Left lung (tissue), 10 donors: ENCODE data around the gene PXDN. TPM values are rescaled to one million over a fixed set of nuclear protein-coding genes. Genes with fewer than 3 reads are reported as not detected.
A peak's percentile ranks its signal among the peaks of the same experiment; 100 is the strongest.

Source experiments
- ATAC-seq: fragments of 200-7000 bp; cut with Tn5 transposase; one replicate; pipeline ENCODE4 v1.9.1; 2020; ENCODE audit warnings: moderate library complexity
- DNase-seq, 4 donors: peaks; one replicate each; pipeline ENCODE4 v3.0.0-alpha.2; 2013 to 2020
- H3K27ac ChIP-seq, 2 donors: fragments of 200-600 bp; sonication (generic) in 1 of 2; one replicate each; pipeline versions ENCODE4 v1.5.0 to v1.8.0; 2020 to 2021
- H3K27me3 ChIP-seq, 2 donors: fragments of 200-600 bp; sonication (generic) in 1 of 2; one replicate each; pipeline versions ENCODE4 v1.5.0 to v1.8.0; 2020 to 2021
- H3K36me3 ChIP-seq, 2 donors: fragments of 200-600 bp; sonication (generic) in 1 of 2; one replicate each; pipeline versions ENCODE4 v1.5.0 to v1.8.0; 2020 to 2021
- H3K4me1 ChIP-seq, 2 donors: fragments of 200-600 bp; one replicate each; pipeline ENCODE4 v1.8.0; 2021
- H3K4me3 ChIP-seq, 2 donors: fragments of 200-600 bp; sonication (generic) in 1 of 2; one replicate each; pipeline versions ENCODE4 v1.5.0 to v1.8.0; 2020 to 2021; ENCODE audit warnings: mild to moderate bottlenecking in 1 of 2
- H3K9me3 ChIP-seq, 2 donors: fragments of 200-600 bp; sonication (generic) in 1 of 2; one replicate each; pipeline versions ENCODE4 v1.5.0 to v1.8.0; 2020 to 2021
- intact Hi-C, 2 donors: fragments of 100-400 bp; cut with DNase I; formaldehyde crosslinking; loops; one replicate each; pipeline versions ENCODE4 v1.11.2 to v1.14.2; 2022
- polyA plus RNA-seq, 6 donors: library from polyadenylated mRNA; unstranded; fragments of 120-200 nt; gene quantifications; one replicate each; pipeline ENCODE4 v1.2.1, GENCODE V29; 2013; ENCODE audit not compliant: insufficient read length in 6 of 6
- total RNA-seq, 2 donors: library from RNA; stranded (reverse); fragmentation: NEBNext Ultra II Directional; extraction: Animal tissue kit (Norgen Biotek cat#: 25700); gene quantifications; one replicate each; pipeline ENCODE4 v1.2.1, GENCODE V29; 2021
- TF ChIP-seq, protein P1 (sequence below), 2 donors: fragments of 200-600 bp; sonication (generic) in 1 of 2; IDR thresholded peaks; one replicate each; pipeline versions ENCODE4 v1.5.0 to v1.8.0; 2021; ENCODE audit warnings: antibody characterized with exemption in 2 of 2
- donor health status: DM: no; HTN: yes; CAD: no.
- donor health status: DM: no; HTN: no; CAD: no.

PXDN gene
- total and polyA plus RNA-seq, 8 donors, result 44.8 to 215 (median 174) TPM

DNA sequence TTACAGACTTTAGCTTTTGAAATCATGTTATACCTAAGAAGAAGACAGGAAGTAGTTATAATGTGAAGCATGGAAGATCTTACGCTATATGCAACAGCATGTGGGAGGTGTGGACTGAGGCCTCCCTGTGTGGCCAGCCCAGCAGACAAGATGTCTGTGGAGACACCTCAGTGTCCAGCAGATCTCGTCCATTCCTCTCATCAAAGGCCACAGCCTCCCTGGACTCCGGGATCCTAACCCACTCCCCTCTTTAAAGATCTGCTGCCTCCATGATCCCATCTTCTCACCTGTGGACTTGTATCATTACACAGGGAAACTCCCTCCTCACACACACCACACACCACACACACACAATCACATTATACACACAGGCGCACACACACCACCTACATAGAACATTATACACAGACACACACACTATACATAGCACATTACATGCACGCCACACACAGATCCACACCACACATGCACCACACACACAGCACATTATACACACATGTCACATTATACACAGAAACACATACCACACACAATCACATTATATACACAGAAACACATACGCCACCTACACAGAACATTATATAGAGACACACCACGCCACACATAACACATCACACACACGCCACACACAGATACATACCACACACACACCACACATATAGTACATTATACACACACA is 89.5 kb downstream of the PXDN start:
- peak in 1 of 4 donors; percentile 29 for DNase-seq
- no peak overlapping the region for H3K4me3 ChIP-seq
- H3K4me1 ChIP-seq, result peaks cover 6 to 18% of the 10 kb centered on the region in 2 donors
- no peak for ATAC-seq
- peaks cover 0 to 7% of the 10 kb centered on the region in 2 donors for H3K36me3 ChIP-seq
- TF ChIP-seq, protein P1, sequence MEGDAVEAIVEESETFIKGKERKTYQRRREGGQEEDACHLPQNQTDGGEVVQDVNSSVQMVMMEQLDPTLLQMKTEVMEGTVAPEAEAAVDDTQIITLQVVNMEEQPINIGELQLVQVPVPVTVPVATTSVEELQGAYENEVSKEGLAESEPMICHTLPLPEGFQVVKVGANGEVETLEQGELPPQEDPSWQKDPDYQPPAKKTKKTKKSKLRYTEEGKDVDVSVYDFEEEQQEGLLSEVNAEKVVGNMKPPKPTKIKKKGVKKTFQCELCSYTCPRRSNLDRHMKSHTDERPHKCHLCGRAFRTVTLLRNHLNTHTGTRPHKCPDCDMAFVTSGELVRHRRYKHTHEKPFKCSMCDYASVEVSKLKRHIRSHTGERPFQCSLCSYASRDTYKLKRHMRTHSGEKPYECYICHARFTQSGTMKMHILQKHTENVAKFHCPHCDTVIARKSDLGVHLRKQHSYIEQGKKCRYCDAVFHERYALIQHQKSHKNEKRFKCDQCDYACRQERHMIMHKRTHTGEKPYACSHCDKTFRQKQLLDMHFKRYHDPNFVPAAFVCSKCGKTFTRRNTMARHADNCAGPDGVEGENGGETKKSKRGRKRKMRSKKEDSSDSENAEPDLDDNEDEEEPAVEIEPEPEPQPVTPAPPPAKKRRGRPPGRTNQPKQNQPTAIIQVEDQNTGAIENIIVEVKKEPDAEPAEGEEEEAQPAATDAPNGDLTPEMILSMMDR (IDR thresholded peaks at IDR 0.05), result no peak
- intact Hi-C loops, result no loop called here
- no peaks in the 10 kb centered on the region for H3K9me3 ChIP-seq
- H3K27ac ChIP-seq, result peak overlapping the region in 1 of 2 donors; percentile 67
- no peaks in the 10 kb centered on the region for H3K27me3 ChIP-seq

DNA sequence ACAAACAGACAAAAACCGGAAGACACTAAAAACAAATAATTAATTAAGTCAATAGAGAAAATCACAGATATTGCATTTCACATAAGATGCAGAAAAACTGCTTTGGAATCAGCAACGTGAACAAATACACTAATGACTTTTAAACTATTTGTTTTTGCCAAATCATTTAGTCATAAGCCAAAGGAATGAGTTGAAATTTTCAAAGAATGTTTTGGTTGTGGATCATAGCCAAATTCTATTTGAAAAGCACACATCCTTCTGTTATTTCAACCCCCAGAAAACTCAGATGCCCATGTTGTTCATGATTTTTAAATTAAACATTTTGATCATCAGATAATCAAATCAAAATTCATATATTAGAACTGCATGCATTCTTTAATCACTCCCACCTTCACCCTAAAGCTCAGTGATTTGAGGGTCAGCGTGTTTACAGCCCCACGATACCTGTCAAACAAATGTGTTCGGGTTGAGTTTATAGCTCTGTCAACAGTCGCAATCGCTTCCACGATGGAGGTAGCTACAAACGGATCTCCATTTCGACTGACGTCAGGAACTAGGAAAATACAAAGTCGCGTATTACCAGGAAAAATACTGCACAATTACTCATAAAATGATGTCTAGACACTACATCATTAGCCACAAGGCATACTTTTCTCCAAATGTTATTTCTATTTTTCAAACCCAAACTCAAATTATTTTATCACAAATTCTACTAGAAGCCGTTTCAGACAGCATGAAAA is 90.2 kb downstream of the PXDN start:
- H3K27me3 ChIP-seq, result no peaks in the 10 kb centered on the region
- peak overlapping the region in 1 of 2 donors; percentile 67 for H3K27ac ChIP-seq
- H3K9me3 ChIP-seq, result peaks cover 0 to under 1% of the 10 kb centered on the region in 2 donors
- intact Hi-C loops, result no loop called here
- DNase-seq, result no peak
- no peak overlapping the region for H3K4me3 ChIP-seq
- H3K4me1 ChIP-seq, result peaks cover 6 to 18% of the 10 kb centered on the region in 2 donors
- TF ChIP-seq, protein P1 (IDR thresholded peaks at IDR 0.05), result no peak
- no peak for ATAC-seq
- peaks cover 0 to 9% of the 10 kb centered on the region in 2 donors for H3K36me3 ChIP-seq

DNA sequence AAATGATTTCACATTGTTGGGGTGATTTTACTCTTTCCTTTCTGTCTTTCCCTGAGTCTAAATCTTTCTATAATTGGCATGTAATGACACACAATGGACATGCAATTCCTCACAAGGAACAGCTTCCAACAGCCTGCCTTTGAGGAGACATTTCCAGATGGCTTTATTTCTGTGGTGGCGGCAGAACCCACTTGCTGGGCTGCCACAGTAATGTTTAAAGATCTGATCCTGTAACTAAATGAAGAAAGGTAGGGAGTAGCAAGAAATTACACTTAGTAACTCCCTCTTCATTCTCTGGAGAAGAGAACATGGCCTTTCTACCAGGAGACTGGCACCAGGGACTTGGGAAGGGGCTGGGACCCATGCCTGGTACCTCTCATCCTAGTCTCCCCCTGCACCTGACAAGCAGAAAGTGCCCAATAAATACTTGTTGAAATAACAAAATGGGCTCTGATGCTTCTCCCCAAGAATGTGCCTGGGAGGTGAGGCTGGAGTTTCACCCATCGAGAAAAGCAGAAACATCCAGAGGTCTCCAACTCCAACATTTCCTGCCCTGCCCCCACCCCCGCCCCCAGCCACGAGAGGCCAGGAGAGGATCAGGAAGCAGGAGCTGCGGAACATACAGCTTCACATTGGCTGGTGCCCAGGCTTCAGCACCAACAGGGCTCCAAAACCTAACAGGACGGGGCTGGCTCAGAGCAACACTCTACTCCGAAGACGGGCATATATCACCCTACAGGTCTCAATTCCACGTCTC is 92.1 kb downstream of the PXDN start:
- Histone ChIP-seq H3K27ac (no peak overlapping the region), H3K36me3 (peaks cover 0 to 28% of the 10 kb centered on the region in 2 donors), H3K4me3 (no peak overlapping the region), H3K4me1 (peaks cover 6 to 18% of the 10 kb centered on the region in 2 donors), H3K27me3 (no peaks in the 10 kb centered on the region), H3K9me3 (peaks cover 0 to 4% of the 10 kb centered on the region in 2 donors)
- intact Hi-C loops, result no loop called here
- ATAC-seq (peak; percentile 25), DNase-seq (peak in 2 of 4 donors; percentile 28 to 39)
- TF ChIP-seq, protein P1 (IDR thresholded peaks at IDR 0.05), result no peak

- TF ChIP-seq, protein P1 (IDR thresholded peaks at IDR 0.05), result no peak
- Histone ChIP-seq H3K4me1 (peaks cover 6 to 18% of the 10 kb centered on the region in 2 donors), H3K27ac (no peak overlapping the region), H3K4me3 (no peak overlapping the region), H3K36me3 (peaks cover 0 to 28% of the 10 kb centered on the region in 2 donors), H3K9me3 (peaks cover 0 to 4% of the 10 kb centered on the region in 2 donors), H3K27me3 (no peaks in the 10 kb centered on the region)
- peak; percentile 27 to 66 (median 56) for DNase-seq
- no peak for ATAC-seq
- intact Hi-C loops, result no loop called here
These were observed 92.9 kb downstream of the PXDN start for GRCh38 chr2:1651121-1652033.
